SK-N-SH treated with all-trans-retinoic acid at 6 μM for 48 hours (cell line): ENCODE results near the gene ME3.

Source experiments
- ATAC-seq: fragments of 200-7000 bp; cut with Tn5 transposase; 3 replicates; pipeline ENCODE4 v1.9.1; 2020; ENCODE audit warnings: mild to moderate bottlenecking, moderate library complexity
- ARNTL ChIP-seq: fragments of 450-650 bp; formaldehyde crosslinking; IDR thresholded peaks from 2 replicates; pipeline ENCODE4 v1.5.0; 2020; ENCODE audit warnings: low read depth, mild to moderate bottlenecking, moderate library complexity, borderline replicate concordance
- BACH2 ChIP-seq: fragments of 250-450 bp; sonication (Bioruptor Pico); IDR thresholded peaks from 2 replicates; pipeline ENCODE4 v1.9.0; 2021; ENCODE audit warnings: mild to moderate bottlenecking, borderline replicate concordance
- GLIS3 ChIP-seq: fragments of 250-450 bp; sonication (Bioruptor Pico); IDR thresholded peaks from 2 replicates; pipeline ENCODE4 v1.5.0; 2020; ENCODE audit warnings: mild to moderate bottlenecking, moderate library complexity
- OSR1 ChIP-seq: fragments of 250-450 bp; sonication (Bioruptor Pico); IDR thresholded peaks from 2 replicates; pipeline ENCODE4 v1.8.0; 2022; ENCODE audit warnings: moderate library complexity, mild to moderate bottlenecking, inconsistent platforms
- RARB ChIP-seq: fragments of 250-450 bp; sonication (Bioruptor Pico); IDR thresholded peaks from 2 replicates; pipeline ENCODE4 v1.8.0; 2021; ENCODE audit warnings: mild to moderate bottlenecking, moderate library complexity
- TOX ChIP-seq: fragments of 250-450 bp; sonication (Bioruptor Pico); IDR thresholded peaks from 2 replicates; pipeline ENCODE4 v1.8.0; 2021; ENCODE audit warnings: mild to moderate bottlenecking, moderate library complexity, borderline replicate concordance
- ZC3H10 ChIP-seq: fragments of 250-450 bp; sonication (Bioruptor Pico); IDR thresholded peaks from 2 replicates; pipeline ENCODE4 v1.5.1; 2021; ENCODE audit warnings: mild to moderate bottlenecking, moderate library complexity
- ZFP3 ChIP-seq: fragments of 250-450 bp; sonication (Bioruptor Pico); IDR thresholded peaks from 2 replicates; pipeline ENCODE4 v1.5.0; 2020; ENCODE audit warnings: mild to moderate bottlenecking, moderate library complexity
- ZNF8 ChIP-seq: fragments of 450-650 bp; formaldehyde crosslinking; IDR thresholded peaks from 2 replicates; pipeline ENCODE4 v1.5.0; 2020; ENCODE audit warnings: mild to moderate bottlenecking, moderate library complexity
- TF ChIP-seq, protein P1 (sequence below): fragments of 250-450 bp; sonication (Bioruptor Pico); IDR thresholded peaks from 2 replicates; pipeline ENCODE4 v1.5.1; 2021; ENCODE audit warnings: mild to moderate bottlenecking, moderate library complexity
- TF ChIP-seq, protein P2 (sequence below): fragments of 250-450 bp; sonication (Bioruptor Pico); IDR thresholded peaks from 2 replicates; pipeline ENCODE4 v1.5.1; 2020; ENCODE audit warnings: low read depth, mild to moderate bottlenecking, moderate library complexity
- TF ChIP-seq, protein P3 (sequence below): fragments of 250-450 bp; sonication (Bioruptor Pico); IDR thresholded peaks from 2 replicates; pipeline ENCODE4 v1.5.0; 2020; ENCODE audit warnings: mild to moderate bottlenecking, moderate library complexity
- TF ChIP-seq, protein P4 (sequence below): fragments of 250-450 bp; sonication (Bioruptor Pico); IDR thresholded peaks from 2 replicates; pipeline ENCODE4 v1.8.0; 2021; ENCODE audit warnings: low read depth, mild to moderate bottlenecking, moderate library complexity, borderline replicate concordance

The ME3 gene

DNA sequence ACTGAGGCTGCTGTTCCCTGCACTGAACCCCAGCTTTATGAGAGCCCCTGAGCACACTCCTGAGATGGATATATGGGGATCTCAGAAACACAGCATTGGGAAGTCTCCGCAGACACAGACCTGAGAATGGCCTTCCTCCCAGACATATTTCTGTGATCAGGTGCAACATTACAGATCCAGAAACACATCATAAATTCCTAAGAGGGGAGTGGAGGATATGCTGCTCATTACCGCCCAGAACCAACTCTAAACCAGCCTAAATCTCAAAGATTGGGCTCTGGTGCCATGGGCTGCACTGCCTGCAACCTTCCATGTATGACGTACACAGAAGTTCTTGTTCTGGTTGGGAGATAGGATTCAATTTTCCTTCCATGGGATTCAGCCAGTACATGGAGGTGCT is 102.0 kb downstream of the ME3 start:
- no peak for TF ChIP-seq RARB (CRISPR knock-in tag)
- TF ChIP-seq, protein P1, sequence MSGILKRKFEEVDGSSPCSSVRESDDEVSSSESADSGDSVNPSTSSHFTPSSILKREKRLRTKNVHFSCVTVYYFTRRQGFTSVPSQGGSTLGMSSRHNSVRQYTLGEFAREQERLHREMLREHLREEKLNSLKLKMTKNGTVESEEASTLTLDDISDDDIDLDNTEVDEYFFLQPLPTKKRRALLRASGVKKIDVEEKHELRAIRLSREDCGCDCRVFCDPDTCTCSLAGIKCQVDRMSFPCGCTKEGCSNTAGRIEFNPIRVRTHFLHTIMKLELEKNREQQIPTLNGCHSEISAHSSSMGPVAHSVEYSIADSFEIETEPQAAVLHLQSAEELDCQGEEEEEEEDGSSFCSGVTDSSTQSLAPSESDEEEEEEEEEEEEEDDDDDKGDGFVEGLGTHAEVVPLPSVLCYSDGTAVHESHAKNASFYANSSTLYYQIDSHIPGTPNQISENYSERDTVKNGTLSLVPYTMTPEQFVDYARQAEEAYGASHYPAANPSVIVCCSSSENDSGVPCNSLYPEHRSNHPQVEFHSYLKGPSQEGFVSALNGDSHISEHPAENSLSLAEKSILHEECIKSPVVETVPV (CRISPR knock-in tag), result no peak
- no peak for TF ChIP-seq ZNF8 (CRISPR knock-in tag)
- TF ChIP-seq TOX (CRISPR knock-in tag), result no peak
- no peak for TF ChIP-seq ARNTL (CRISPR knock-in tag)
- TF ChIP-seq, protein P2, sequence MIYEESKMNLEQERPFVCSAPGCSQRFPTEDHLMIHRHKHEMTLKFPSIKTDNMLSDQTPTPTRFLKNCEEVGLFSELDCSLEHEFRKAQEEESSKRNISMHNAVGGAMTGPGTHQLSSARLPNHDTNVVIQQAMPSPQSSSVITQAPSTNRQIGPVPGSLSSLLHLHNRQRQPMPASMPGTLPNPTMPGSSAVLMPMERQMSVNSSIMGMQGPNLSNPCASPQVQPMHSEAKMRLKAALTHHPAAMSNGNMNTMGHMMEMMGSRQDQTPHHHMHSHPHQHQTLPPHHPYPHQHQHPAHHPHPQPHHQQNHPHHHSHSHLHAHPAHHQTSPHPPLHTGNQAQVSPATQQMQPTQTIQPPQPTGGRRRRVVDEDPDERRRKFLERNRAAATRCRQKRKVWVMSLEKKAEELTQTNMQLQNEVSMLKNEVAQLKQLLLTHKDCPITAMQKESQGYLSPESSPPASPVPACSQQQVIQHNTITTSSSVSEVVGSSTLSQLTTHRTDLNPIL (CRISPR knock-in tag), result no peak
- TF ChIP-seq ZFP3, result no peak
- no peak for TF ChIP-seq ZC3H10
- no peak for TF ChIP-seq BACH2 (CRISPR knock-in tag)
- TF ChIP-seq, protein P3, sequence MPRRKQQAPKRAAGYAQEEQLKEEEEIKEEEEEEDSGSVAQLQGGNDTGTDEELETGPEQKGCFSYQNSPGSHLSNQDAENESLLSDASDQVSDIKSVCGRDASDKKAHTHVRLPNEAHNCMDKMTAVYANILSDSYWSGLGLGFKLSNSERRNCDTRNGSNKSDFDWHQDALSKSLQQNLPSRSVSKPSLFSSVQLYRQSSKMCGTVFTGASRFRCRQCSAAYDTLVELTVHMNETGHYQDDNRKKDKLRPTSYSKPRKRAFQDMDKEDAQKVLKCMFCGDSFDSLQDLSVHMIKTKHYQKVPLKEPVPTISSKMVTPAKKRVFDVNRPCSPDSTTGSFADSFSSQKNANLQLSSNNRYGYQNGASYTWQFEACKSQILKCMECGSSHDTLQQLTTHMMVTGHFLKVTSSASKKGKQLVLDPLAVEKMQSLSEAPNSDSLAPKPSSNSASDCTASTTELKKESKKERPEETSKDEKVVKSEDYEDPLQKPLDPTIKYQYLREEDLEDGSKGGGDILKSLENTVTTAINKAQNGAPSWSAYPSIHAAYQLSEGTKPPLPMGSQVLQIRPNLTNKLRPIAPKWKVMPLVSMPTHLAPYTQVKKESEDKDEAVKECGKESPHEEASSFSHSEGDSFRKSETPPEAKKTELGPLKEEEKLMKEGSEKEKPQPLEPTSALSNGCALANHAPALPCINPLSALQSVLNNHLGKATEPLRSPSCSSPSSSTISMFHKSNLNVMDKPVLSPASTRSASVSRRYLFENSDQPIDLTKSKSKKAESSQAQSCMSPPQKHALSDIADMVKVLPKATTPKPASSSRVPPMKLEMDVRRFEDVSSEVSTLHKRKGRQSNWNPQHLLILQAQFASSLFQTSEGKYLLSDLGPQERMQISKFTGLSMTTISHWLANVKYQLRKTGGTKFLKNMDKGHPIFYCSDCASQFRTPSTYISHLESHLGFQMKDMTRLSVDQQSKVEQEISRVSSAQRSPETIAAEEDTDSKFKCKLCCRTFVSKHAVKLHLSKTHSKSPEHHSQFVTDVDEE (CRISPR knock-in tag), result no peak
- TF ChIP-seq GLIS3 (CRISPR knock-in tag), result no peak
- no peak for ATAC-seq

DNA sequence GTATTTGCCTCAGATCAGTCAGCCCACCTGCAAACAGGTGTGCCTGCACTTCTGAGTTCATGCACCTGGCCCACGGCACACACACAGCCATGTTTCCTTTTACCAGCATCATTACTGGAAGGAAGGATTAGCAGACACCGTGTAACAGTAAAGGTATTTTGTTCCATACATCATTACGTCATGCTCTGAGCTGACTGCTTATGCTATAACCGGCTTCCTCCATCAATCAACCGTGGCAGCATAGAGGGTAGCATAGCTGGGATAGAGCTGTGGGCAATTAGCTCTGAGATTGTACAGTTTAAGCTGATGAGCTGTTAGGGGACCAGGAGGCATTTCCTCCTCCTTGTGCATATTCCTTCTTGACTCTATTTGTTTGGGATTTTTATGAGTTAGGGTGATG is 102.4 kb downstream of the ME3 start:
- ATAC-seq, result no peak

DNA sequence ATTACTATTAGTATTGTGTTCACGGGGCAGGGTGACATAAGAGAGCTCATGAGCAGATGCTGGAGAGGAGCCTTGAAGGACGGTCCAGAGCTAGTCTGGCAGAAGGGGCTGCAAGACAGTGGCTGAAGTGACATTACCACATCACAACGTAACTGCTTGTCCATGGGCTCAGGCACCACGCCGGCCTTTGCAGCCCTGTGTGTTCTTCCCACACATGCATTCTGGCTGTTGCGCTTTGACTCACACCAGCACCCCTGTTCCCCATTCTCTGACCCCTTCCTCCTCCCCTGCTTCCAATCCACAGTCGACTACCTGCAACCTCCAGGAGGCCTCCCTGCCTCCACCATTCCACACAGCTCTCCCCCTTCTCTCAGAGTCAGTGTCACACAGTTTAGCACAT is 103.3 kb downstream of the ME3 start:
- no peak for ATAC-seq
- TF ChIP-seq, protein P1 (CRISPR knock-in tag), result no peak
- TF ChIP-seq, protein P3 (CRISPR knock-in tag), result no peak

More for the DNA sequence above, 102.4 kb downstream of the ME3 start:
- no peak for TF ChIP-seq OSR1
- TF ChIP-seq, protein P3 (CRISPR knock-in tag), result no peak

DNA sequence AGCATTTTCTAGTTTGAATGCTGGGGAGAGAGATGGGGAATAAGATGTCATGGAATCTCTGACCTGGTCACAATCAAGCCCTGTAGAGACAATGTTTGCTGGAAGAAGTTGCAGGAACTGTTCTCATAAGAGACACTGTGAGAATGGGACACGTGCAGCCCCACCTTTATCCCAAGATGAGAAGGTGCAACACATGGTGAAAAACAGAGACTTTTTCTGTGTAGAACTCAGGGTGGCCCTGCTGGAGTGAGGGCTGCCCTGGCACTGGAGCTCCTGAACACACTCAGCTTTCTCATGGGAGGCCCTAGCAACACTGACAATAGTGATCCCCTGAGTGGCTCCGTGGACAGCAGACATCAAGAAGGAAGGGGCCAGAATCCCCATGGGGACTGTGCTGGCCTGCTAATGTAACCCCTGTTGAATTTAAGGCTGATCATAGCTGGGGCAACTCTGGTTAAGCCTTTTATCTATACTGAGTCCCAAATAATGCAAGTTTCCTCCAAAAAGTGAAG is 106.6 kb downstream of the ME3 start:
- TF ChIP-seq, protein P2 (CRISPR knock-in tag), result no peak
- TF ChIP-seq ZNF8 (CRISPR knock-in tag) (no peak), BACH2 (CRISPR knock-in tag) (no peak), ZFP3 (no peak)
- TF ChIP-seq, protein P4, sequence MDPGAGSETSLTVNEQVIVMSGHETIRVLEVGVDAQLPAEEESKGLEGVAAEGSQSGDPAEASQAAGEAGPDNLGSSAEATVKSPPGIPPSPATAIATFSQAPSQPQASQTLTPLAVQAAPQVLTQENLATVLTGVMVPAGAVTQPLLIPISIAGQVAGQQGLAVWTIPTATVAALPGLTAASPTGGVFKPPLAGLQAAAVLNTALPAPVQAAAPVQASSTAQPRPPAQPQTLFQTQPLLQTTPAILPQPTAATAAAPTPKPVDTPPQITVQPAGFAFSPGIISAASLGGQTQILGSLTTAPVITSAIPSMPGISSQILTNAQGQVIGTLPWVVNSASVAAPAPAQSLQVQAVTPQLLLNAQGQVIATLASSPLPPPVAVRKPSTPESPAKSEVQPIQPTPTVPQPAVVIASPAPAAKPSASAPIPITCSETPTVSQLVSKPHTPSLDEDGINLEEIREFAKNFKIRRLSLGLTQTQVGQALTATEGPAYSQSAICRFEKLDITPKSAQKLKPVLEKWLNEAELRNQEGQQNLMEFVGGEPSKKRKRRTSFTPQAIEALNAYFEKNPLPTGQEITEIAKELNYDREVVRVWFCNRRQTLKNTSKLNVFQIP (CRISPR knock-in tag), result no peak
- ATAC-seq, result no peak
